ENCODE data around the gene HOXA13. TPM values are rescaled to one million over a fixed set of nuclear protein-coding genes. Genes with fewer than 3 reads are reported as not detected.

HOXA13 gene
- total and polyA plus RNA-seq, 10 of the 15 experiments (the other 5 are each of a cell fraction or from before 2014, with no cell fraction given): not detected

GRCh38 chr7:27215356-27215755, 15.5 kb upstream of the HOXA13 start:
- Histone ChIP-seq H2AFZ (ENCODE audit: control insufficient read depth, low read depth, low read length) (no peak overlapping the region), H3K9ac (ENCODE audit: control insufficient read depth, insufficient read depth, low read length) (no peak overlapping the region), H3K27ac (ENCODE audit: control insufficient read depth, insufficient read depth) (no peak overlapping the region), H3K9me3 (replicated peaks; ENCODE audit: control insufficient read depth, insufficient read depth, low read length) (no peaks in the 10 kb centered on the region), H3K27me3 (replicated peaks in 1 of 2; ENCODE audit: control insufficient read depth in 2 of 2, insufficient read depth in 2 of 2, low read length in 1 of 2) (peaks cover 3 to 13% of the 10 kb centered on the region in 2 experiments), H3K4me3 (no peak overlapping the region), H3K79me2 (ENCODE audit: control insufficient read depth, insufficient read depth, low read length) (no peaks in the 10 kb centered on the region), H3K36me3 (ENCODE audit: control insufficient read depth in 2 of 2, insufficient read depth in 2 of 2, low read length in 1 of 2) (no peaks in the 10 kb centered on the region), H3K4me2 (ENCODE audit: control insufficient read depth, insufficient read depth) (no peak overlapping the region), H4K20me1 (ENCODE audit: control insufficient read depth, insufficient read depth) (no peaks in the 10 kb centered on the region; the same call in 1 of the 2 replicates), H3K4me1 (ENCODE audit: control insufficient read depth, insufficient read depth, low read length) (no peaks in the 10 kb centered on the region)
- ChIA-PET SMC1A (ENCODE audit: uncharacterized antibody, unreplicated experiment) (interaction anchor here (0.6 kb wide), 1 partner anchor 361 kb away, joined by 3 read pairs; no protein-coding TSS in a partner anchor), POLR2A (no interaction called here), CTCF (no interaction called here), RAD21 (ENCODE audit: unreplicated experiment) (no interaction called here)
- FAIRE-seq (no peak), DNase-seq (ENCODE audit: low read depth, low spot score) (no peak), ATAC-seq (no peak)
- intact Hi-C loops (cut with micrococcal nuclease; ENCODE audit: unreplicated experiment) (no loop called here), in situ Hi-C loops (cut with MboI) (no loop called here)
- BruUV-seq (replicated peaks): no TSS peak
- no peak for TF ChIP-seq ZNF384 (IDR thresholded peaks at IDR 0.05; ENCODE audit: borderline replicate concordance, low read depth, low read length)
- TF ChIP-seq, protein P1, sequence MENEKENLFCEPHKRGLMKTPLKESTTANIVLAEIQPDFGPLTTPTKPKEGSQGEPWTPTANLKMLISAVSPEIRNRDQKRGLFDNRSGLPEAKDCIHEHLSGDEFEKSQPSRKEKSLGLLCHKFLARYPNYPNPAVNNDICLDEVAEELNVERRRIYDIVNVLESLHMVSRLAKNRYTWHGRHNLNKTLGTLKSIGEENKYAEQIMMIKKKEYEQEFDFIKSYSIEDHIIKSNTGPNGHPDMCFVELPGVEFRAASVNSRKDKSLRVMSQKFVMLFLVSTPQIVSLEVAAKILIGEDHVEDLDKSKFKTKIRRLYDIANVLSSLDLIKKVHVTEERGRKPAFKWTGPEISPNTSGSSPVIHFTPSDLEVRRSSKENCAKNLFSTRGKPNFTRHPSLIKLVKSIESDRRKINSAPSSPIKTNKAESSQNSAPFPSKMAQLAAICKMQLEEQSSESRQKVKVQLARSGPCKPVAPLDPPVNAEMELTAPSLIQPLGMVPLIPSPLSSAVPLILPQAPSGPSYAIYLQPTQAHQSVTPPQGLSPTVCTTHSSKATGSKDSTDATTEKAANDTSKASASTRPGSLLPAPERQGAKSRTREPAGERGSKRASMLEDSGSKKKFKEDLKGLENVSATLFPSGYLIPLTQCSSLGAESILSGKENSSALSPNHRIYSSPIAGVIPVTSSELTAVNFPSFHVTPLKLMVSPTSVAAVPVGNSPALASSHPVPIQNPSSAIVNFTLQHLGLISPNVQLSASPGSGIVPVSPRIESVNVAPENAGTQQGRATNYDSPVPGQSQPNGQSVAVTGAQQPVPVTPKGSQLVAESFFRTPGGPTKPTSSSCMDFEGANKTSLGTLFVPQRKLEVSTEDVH (IDR thresholded peaks at IDR 0.05; ENCODE audit: low read depth, partially characterized antibody): no peak
- no peak for TF ChIP-seq BCLAF1 (IDR thresholded peaks at IDR 0.05)
- TF ChIP-seq POLR2A (IDR thresholded peaks at IDR 0.05; ENCODE audit: low read depth, low read length): no peak
- TF ChIP-seq KLF5 (IDR thresholded peaks at IDR 0.05; ENCODE audit: partially characterized antibody): no peak
- no peak for TF ChIP-seq NFYB (IDR thresholded peaks at IDR 0.05; ENCODE audit: insufficient read depth, low read depth, low read length)
- no peak for TF ChIP-seq MTA3 (IDR thresholded peaks at IDR 0.05; ENCODE audit: borderline replicate concordance, low read length)
- no peak for TF ChIP-seq HCFC1 (IDR thresholded peaks at IDR 0.05; ENCODE audit: low read length)
- no peak for TF ChIP-seq NFIC (IDR thresholded peaks at IDR 0.05; ENCODE audit: low read depth, low read length)
- no peak for TF ChIP-seq ATF3 (IDR thresholded peaks at IDR 0.05; ENCODE audit: borderline replicate concordance, extremely low read depth, low read depth, low read length)
- no peak for TF ChIP-seq ELK1 (IDR thresholded peaks at IDR 0.05; ENCODE audit: low read depth, low read length)
- no peak for TF ChIP-seq SIN3A (IDR thresholded peaks at IDR 0.05; ENCODE audit: low read depth, low read length)
- no peak for TF ChIP-seq CHD4 (IDR thresholded peaks at IDR 0.05)
- TF ChIP-seq FOS (IDR thresholded peaks at IDR 0.05; ENCODE audit: borderline replicate concordance, extremely low read depth, insufficient read length): no peak
- no peak for TF ChIP-seq BHLHE40 (IDR thresholded peaks at IDR 0.05; ENCODE audit: borderline replicate concordance in 1 of 2, low read depth in 2 of 2, low read length in 1 of 2)
- WGBS (ENCODE audit: insufficient coverage, insufficient replicate concordance, low lambda C conversion rate, missing lambda C conversion rate): 3% methylated on average over 2 of the region's 2 CpGs
